ENCODE results near the gene SCAF8. TPM values are rescaled to one million over a fixed set of nuclear protein-coding genes. Genes with fewer than 3 reads are reported as not detected.

Gene SCAF8
- total and polyA plus RNA-seq, 2 of the 4 experiments (the other 2 are of a cell fraction): 16.1 to 23.5 TPM

GRCh38 chr6:154806804-154807203 is 73.6 kb downstream of the SCAF8 start:
- intact Hi-C loops (cut with micrococcal nuclease) (loop anchor here (5.0 to 10.0 kb wide), 2 partner anchors 302 to 655 kb away; no protein-coding TSS in a partner anchor), in situ Hi-C loops (cut with MboI; ENCODE audit: low sequenced_read_pairs) (loop anchor here (10.0 kb wide), 1 partner anchor 652 kb away; no protein-coding TSS in a partner anchor), dilution Hi-C loops (cut with HindIII; ENCODE audit: low sequenced_read_pairs, unreplicated experiment) (no loop called here)
- Histone ChIP-seq H3K18ac (ENCODE audit: low read depth, low read length) (no peak overlapping the region), H3K14ac (replicated peaks; ENCODE audit: low read depth, low read length) (no peak overlapping the region), H2AFZ (replicated peaks; ENCODE audit: low read length, poor library complexity) (no peak overlapping the region), H3K4me2 (ENCODE audit: low read depth, low read length) (peak overlapping the region; percentile 65), H4K91ac (ENCODE audit: insufficient read depth, low read depth, low read length) (no peak overlapping the region), H2BK20ac (ENCODE audit: low read depth, low read length) (no peak overlapping the region), H3K79me1 (ENCODE audit: low read depth in 1 of 2, low read length in 2 of 2) (peaks cover 0 to 2% of the 10 kb centered on the region in 2 experiments; a peak in 3 of 4 replicates), H3K36me3 (ENCODE audit: control insufficient read depth, insufficient read depth, low read length) (peaks cover 26% of the 10 kb centered on the region), H3K4me3 (ENCODE audit: insufficient read depth, low read depth, low read length) (no peak overlapping the region), H3K4me1 (ENCODE audit: control insufficient read depth, insufficient read depth, low read length) (no peaks in the 10 kb centered on the region), H2BK120ac (ENCODE audit: low read depth, low read length) (no peak overlapping the region), H2AK5ac (ENCODE audit: low read depth, low read length) (no peak overlapping the region), H3K56ac (ENCODE audit: extremely low read depth, insufficient read depth, low read length) (no peak overlapping the region), H3K9me3 (ENCODE audit: control insufficient read depth, insufficient read depth, low read length) (no peaks in the 10 kb centered on the region), H2AK9ac (replicated peaks; ENCODE audit: low read depth, low read length, poor library complexity) (no peak overlapping the region), H3K27ac (ENCODE audit: insufficient read depth, low read length) (no peak overlapping the region), H2BK5ac (ENCODE audit: low read depth, low read length, poor library complexity, severe bottlenecking) (no peak overlapping the region), H2BK15ac (ENCODE audit: low read depth, low read length) (no peak overlapping the region), H3K9ac (ENCODE audit: low read depth, low read length) (no peak overlapping the region), H3K23ac (ENCODE audit: low read depth, low read length) (no peak overlapping the region), H4K5ac (ENCODE audit: low read depth, low read length) (no peak overlapping the region), H3K9me1 (ENCODE audit: insufficient read depth, low read length) (no peaks in the 10 kb centered on the region), H3K4ac (ENCODE audit: low read depth, low read length) (no peak overlapping the region), H4K8ac (ENCODE audit: low read depth in 2 of 2, low read length in 2 of 2) (no peak overlapping the region), H4K20me1 (ENCODE audit: insufficient read depth, low read length) (no peaks in the 10 kb centered on the region), H3K27me3 (ENCODE audit: control insufficient read depth, insufficient read depth, low read length) (no peaks in the 10 kb centered on the region)
- no TSS peak for BruUV-seq (replicated peaks)
- peak; percentile 34 for DNase-seq
- ChIA-PET POLR2A (ENCODE audit: unreplicated experiment) (no interaction called here), CTCF (interaction anchor here (1.8 to 3.6 kb wide), 2 partner anchors 10 to 131 kb away, joined by 6 to 20 read pairs; no protein-coding TSS in a partner anchor)
- TF ChIP-seq RCOR1 (IDR thresholded peaks at IDR 0.05; ENCODE audit: insufficient replicate concordance, low read length) (no peak), MAFK (IDR thresholded peaks at IDR 0.05; ENCODE audit: low read depth, low read length) (no peak), NFE2L2 (IDR thresholded peaks at IDR 0.05; ENCODE audit: low read depth, low read length) (no peak), FOS (IDR thresholded peaks at IDR 0.05; ENCODE audit: low read depth, low read length) (no peak), MAZ (IDR thresholded peaks at IDR 0.05; ENCODE audit: borderline replicate concordance, low read depth, low read length) (no peak), POLR2A (IDR thresholded peaks at IDR 0.05; ENCODE audit: low read depth, low read length) (no peak), MXI1 (IDR thresholded peaks at IDR 0.05; ENCODE audit: borderline replicate concordance, low read depth, low read length) (no peak), SMC3 (IDR thresholded peaks at IDR 0.05; ENCODE audit: low read depth, low read length) (no peak), RAD21 (IDR thresholded peaks at IDR 0.05; ENCODE audit: low read length) (no peak), BHLHE40 (IDR thresholded peaks at IDR 0.05; ENCODE audit: low read depth, low read length) (no peak), USF2 (IDR thresholded peaks at IDR 0.05; ENCODE audit: low read depth, low read length) (no peak), CHD1 (IDR thresholded peaks at IDR 0.05; ENCODE audit: low read depth, low read length) (no peak), CEBPB (IDR thresholded peaks at IDR 0.05; ENCODE audit: low read depth, low read length) (no peak), RFX5 (IDR thresholded peaks at IDR 0.05; ENCODE audit: low read depth, low read length) (no peak)
- TF ChIP-seq, protein P1, sequence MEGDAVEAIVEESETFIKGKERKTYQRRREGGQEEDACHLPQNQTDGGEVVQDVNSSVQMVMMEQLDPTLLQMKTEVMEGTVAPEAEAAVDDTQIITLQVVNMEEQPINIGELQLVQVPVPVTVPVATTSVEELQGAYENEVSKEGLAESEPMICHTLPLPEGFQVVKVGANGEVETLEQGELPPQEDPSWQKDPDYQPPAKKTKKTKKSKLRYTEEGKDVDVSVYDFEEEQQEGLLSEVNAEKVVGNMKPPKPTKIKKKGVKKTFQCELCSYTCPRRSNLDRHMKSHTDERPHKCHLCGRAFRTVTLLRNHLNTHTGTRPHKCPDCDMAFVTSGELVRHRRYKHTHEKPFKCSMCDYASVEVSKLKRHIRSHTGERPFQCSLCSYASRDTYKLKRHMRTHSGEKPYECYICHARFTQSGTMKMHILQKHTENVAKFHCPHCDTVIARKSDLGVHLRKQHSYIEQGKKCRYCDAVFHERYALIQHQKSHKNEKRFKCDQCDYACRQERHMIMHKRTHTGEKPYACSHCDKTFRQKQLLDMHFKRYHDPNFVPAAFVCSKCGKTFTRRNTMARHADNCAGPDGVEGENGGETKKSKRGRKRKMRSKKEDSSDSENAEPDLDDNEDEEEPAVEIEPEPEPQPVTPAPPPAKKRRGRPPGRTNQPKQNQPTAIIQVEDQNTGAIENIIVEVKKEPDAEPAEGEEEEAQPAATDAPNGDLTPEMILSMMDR (conservative IDR thresholded peaks at IDR 0.05; ENCODE audit: low read depth, low read length): no peak
- TF ChIP-seq, protein P2, sequence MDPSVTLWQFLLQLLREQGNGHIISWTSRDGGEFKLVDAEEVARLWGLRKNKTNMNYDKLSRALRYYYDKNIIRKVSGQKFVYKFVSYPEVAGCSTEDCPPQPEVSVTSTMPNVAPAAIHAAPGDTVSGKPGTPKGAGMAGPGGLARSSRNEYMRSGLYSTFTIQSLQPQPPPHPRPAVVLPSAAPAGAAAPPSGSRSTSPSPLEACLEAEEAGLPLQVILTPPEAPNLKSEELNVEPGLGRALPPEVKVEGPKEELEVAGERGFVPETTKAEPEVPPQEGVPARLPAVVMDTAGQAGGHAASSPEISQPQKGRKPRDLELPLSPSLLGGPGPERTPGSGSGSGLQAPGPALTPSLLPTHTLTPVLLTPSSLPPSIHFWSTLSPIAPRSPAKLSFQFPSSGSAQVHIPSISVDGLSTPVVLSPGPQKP (IDR thresholded peaks at IDR 0.05; ENCODE audit: borderline replicate concordance, low read depth, low read length): no peak
- ATAC-seq (ENCODE audit: low read depth): peak; percentile 70
- WGBS, 2 experiments (ENCODE audit: extremely low coverage in 2 of 2, insufficient read length in 1 of 2): no CpG with 5 or more reads among the region's 3 CpGs
